ENCODE results near the gene ACTL8.

Gene ACTL8

DNA sequence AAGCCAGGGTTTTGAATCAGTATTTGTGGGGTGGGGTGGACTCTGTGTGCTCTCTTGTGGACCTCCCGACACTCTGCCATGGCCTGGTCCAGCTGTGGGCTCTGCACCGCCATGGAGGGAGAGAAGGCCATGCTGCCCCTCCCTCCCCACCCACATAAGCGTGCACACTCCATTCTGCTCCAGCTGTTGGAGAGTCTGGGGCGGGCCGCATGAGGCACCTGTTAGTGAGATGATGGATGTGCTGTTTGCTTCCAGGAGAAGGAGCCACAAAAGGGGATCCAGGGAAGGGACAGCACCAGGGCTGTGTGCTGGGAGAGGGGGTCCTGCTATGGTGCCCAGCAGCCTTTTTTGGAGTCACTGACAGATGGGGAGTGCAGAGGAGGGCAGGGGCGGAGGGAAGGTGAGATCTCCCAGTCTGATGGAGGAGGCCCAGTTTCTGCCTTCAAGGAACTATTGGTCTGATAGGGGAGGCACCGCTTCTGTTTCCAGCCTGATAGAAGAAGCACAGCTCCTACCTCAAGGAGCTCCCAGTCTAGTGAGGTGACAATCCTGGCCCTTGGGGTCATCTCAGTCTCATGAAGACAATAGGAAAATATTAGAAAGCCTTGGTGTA, 101.5 kb downstream of the ACTL8 start:
- Mint-ChIP-seq H3K27me3 (peaks cover 7 to 12% of the 10 kb centered on the region in 2 donors), H3K4me3 (no peak overlapping the region), H3K9me3 (peaks cover 0 to 2% of the 10 kb centered on the region in 2 donors), H3K36me3 (ENCODE audit: insufficient read depth) (no peaks in the 10 kb centered on the region), H3K4me1 (ENCODE audit: low read depth in 2 of 2) (no peaks in the 10 kb centered on the region), H3K27ac (no peak overlapping the region)
- ATAC-seq (replicated peaks) (no peak), DNase-seq (no peak)

DNA sequence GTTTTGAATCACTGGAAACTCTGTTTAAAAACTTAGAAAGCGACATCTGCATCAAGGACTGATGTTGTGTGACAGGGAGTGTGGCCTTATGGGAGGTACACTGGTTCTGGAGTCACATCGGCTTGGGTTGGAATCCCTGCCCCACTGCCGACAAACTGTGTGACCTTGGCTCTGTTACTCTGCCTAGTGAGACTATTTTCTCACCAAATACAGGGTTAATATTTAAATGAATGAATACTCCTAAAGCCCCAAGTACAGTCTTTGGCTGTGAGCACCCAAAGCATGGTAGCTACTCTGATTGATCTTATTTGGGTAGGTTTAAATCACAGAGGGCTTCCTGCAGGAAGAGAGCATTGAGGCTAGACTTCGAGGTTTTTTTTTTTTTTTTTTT, 102.0 kb downstream of the ACTL8 start:
- H3K4me3 Mint-ChIP-seq, result no peak overlapping the region
- H3K36me3 Mint-ChIP-seq (ENCODE audit: insufficient read depth), result no peaks in the 10 kb centered on the region
- no peak for DNase-seq
- H3K27ac Mint-ChIP-seq, result no peak overlapping the region
- peaks cover 7 to 12% of the 10 kb centered on the region in 2 donors for H3K27me3 Mint-ChIP-seq
- no peaks in the 10 kb centered on the region for H3K4me1 Mint-ChIP-seq (ENCODE audit: low read depth in 2 of 2)
- ATAC-seq (replicated peaks), result no peak
- H3K9me3 Mint-ChIP-seq, result peaks cover 0 to 2% of the 10 kb centered on the region in 2 donors

- DNase-seq (no peak), ATAC-seq (replicated peaks) (no peak)
- Mint-ChIP-seq H3K4me3 (no peak overlapping the region), H3K9me3 (peaks cover 0 to 2% of the 10 kb centered on the region in 2 donors), H3K4me1 (ENCODE audit: low read depth in 2 of 2) (no peaks in the 10 kb centered on the region), H3K27me3 (peaks cover 7 to 12% of the 10 kb centered on the region in 2 donors), H3K27ac (no peak overlapping the region), H3K36me3 (ENCODE audit: insufficient read depth) (no peaks in the 10 kb centered on the region)
Observed at GRCh38 chr1:17857996-17858395, 102.9 kb downstream of the ACTL8 start.

DNA sequence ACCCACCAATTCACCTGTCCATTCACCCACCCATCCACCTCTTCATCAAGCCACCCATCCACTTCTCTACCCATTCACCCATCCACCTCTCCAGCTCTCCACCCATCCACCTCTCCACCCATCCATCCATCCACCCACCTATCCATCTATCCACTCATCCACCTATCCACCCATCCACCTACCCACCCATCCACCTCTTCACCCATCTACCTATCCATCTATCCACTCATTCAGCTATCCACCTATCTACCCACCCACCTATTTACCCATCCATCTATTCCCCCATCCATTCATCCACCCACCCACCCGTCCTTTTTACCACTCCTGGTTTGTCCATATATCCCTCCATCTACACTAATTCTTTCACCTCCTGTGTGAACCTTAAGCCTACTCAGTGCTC, 105.7 kb downstream of the ACTL8 start:
- H3K4me1 Mint-ChIP-seq (ENCODE audit: low read depth in 2 of 2), result no peaks in the 10 kb centered on the region
- peaks cover 7 to 13% of the 10 kb centered on the region in 2 donors for H3K27me3 Mint-ChIP-seq
- DNase-seq, result no peak
- H3K9me3 Mint-ChIP-seq, result peaks cover 0 to 2% of the 10 kb centered on the region in 2 donors
- H3K4me3 Mint-ChIP-seq, result no peak overlapping the region
- no peak for ATAC-seq (replicated peaks)
- no peak overlapping the region for H3K27ac Mint-ChIP-seq
- H3K36me3 Mint-ChIP-seq (ENCODE audit: insufficient read depth), result no peaks in the 10 kb centered on the region

DNA sequence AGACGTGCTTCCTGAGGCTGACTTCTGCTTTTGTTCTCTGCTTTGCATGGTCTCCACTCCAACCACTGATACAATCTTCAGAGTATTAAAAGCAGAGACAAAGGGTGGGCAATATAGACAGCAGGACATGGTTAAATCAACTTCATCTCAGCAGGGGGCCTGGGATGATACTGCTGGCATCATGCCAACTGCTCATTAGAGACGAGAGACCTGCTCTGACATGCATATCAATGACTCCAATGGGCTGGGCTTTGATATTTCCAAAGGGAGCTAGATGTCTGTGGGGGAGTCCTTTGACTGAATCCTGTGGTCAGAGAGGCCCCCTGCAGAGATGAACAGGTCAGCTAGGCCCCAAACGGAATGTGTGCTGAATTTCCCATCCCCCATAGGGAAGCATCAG, 106.6 kb downstream of the ACTL8 start:
- no peak for DNase-seq
- Mint-ChIP-seq H3K4me1 (ENCODE audit: low read depth in 2 of 2) (no peaks in the 10 kb centered on the region), H3K36me3 (ENCODE audit: insufficient read depth) (no peaks in the 10 kb centered on the region), H3K4me3 (no peak overlapping the region), H3K27me3 (peaks cover 7 to 21% of the 10 kb centered on the region in 2 donors), H3K9me3 (peaks cover 0 to 2% of the 10 kb centered on the region in 2 donors), H3K27ac (no peak overlapping the region)
- no peak for ATAC-seq (replicated peaks)

GRCh38 chr1:17862121-17862520, 107.0 kb downstream of the ACTL8 start:
- H3K27me3 Mint-ChIP-seq, result peaks cover 7 to 26% of the 10 kb centered on the region in 2 donors
- no peaks in the 10 kb centered on the region for H3K36me3 Mint-ChIP-seq (ENCODE audit: insufficient read depth)
- peaks cover 0 to 2% of the 10 kb centered on the region in 2 donors for H3K9me3 Mint-ChIP-seq
- ATAC-seq (replicated peaks) (no peak), DNase-seq (no peak)
- no peaks in the 10 kb centered on the region for H3K4me1 Mint-ChIP-seq (ENCODE audit: low read depth in 2 of 2)
- H3K27ac Mint-ChIP-seq, result no peak overlapping the region
- no peak overlapping the region for H3K4me3 Mint-ChIP-seq

- Mint-ChIP-seq H3K27me3 (peaks cover 4 to 19% of the 10 kb centered on the region in 2 donors), H3K9me3 (no peaks in the 10 kb centered on the region), H3K4me3 (no peak overlapping the region), H3K4me1 (ENCODE audit: low read depth in 2 of 2) (no peaks in the 10 kb centered on the region), H3K36me3 (ENCODE audit: insufficient read depth) (no peaks in the 10 kb centered on the region), H3K27ac (no peak overlapping the region)
- no peak for ATAC-seq (replicated peaks)
- DNase-seq, result no peak
Observed at GRCh38 chr1:17865912-17866739, 111.0 kb downstream of the ACTL8 start.

DNA sequence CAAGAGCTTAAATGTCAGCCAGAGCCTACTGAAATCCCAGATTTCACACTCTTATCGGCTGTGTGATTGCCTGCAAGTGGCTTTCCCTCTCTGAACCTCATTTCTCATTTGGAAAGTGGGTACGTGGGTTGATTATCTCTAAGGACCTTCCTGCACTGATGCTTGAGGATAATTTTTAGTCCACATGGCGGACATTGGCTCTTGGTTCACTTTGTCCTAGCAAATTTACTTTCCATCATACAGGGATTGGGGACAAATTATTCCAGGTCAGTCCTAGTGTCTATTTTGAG, 111.6 kb downstream of the ACTL8 start:
- H3K27ac Mint-ChIP-seq, result no peak overlapping the region
- H3K4me1 Mint-ChIP-seq (ENCODE audit: low read depth in 2 of 2), result no peaks in the 10 kb centered on the region
- peaks cover 4 to 19% of the 10 kb centered on the region in 2 donors for H3K27me3 Mint-ChIP-seq
- DNase-seq, result no peak
- ATAC-seq (replicated peaks), result no peak
- no peaks in the 10 kb centered on the region for H3K36me3 Mint-ChIP-seq (ENCODE audit: insufficient read depth)
- H3K9me3 Mint-ChIP-seq, result no peaks in the 10 kb centered on the region
- no peak overlapping the region for H3K4me3 Mint-ChIP-seq

DNA sequence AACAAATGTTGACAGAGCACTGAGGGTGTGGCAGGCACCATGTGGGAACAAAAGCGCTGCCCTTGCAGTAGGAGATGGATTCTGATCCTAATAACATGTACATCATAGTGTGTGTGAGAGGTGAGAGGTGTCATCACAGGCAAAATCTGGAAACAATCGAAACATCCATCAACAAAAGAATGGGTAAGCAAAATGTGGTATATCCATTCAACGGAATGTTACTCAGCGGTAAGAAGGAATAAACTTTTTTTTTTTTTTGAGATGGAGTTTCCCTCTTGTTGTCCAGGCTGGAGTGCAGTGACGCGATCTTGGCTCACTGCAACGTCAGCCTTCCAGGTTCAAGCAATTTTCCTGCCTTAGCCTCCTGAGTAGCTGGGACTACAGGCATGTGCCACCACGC, 112.3 kb downstream of the ACTL8 start:
- DNase-seq (no peak), ATAC-seq (replicated peaks) (no peak)
- Mint-ChIP-seq H3K4me3 (no peak overlapping the region), H3K27ac (no peak overlapping the region), H3K9me3 (no peaks in the 10 kb centered on the region), H3K27me3 (peaks cover 4 to 19% of the 10 kb centered on the region in 2 donors), H3K4me1 (ENCODE audit: low read depth in 2 of 2) (no peaks in the 10 kb centered on the region), H3K36me3 (ENCODE audit: insufficient read depth) (no peaks in the 10 kb centered on the region)

DNA sequence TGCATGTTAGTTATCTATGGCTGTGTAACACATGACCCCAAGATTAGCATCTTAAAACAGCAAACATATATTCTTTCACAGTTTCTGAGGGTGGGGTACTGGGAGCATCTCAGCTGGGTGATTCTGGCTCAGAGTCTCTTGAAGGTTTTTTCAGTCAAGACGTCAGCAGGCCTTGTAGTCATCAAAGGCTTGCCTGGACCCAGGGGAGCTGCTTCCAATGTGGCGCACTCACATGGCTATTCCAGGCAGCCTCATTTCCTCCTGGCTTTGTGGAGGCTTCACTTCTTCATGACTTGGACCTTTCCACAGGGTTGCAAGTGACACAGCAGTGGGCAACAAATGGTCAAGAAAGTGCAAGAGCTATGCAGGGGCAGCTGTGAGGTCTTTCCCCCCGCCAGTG, 114.7 kb downstream of the ACTL8 start:
- ATAC-seq (replicated peaks) (no peak), DNase-seq (no peak)
- Mint-ChIP-seq H3K27ac (no peak overlapping the region), H3K36me3 (ENCODE audit: insufficient read depth) (no peaks in the 10 kb centered on the region), H3K4me1 (ENCODE audit: low read depth in 2 of 2) (no peaks in the 10 kb centered on the region), H3K4me3 (no peak overlapping the region), H3K27me3 (peaks cover 5 to 28% of the 10 kb centered on the region in 2 donors), H3K9me3 (no peaks in the 10 kb centered on the region)

DNA sequence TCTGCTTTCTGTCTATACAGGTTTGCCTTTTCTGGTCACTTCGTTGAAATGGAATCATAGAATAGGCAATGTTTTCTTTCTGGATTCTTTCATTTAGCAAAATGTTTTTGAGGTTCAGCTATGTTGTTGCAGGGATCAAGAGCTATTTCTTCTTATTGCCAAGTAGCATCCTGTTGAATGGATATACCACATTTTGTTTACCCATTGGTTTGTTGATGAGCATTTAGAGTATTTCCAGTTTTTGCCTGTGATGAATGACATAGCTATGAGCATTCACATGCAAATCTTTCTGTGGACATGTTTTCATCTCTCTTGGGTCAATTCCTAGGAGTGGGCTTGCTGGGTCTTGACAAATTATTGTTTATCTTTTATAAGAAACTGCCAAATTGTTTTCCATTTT, 115.5 kb downstream of the ACTL8 start:
- Mint-ChIP-seq H3K27me3 (peaks cover 13 to 34% of the 10 kb centered on the region in 2 donors), H3K36me3 (ENCODE audit: insufficient read depth) (no peaks in the 10 kb centered on the region), H3K9me3 (no peaks in the 10 kb centered on the region), H3K27ac (no peak overlapping the region), H3K4me1 (ENCODE audit: low read depth in 2 of 2) (no peaks in the 10 kb centered on the region), H3K4me3 (no peak overlapping the region)
- ATAC-seq (replicated peaks) (no peak), DNase-seq (no peak)

DNA sequence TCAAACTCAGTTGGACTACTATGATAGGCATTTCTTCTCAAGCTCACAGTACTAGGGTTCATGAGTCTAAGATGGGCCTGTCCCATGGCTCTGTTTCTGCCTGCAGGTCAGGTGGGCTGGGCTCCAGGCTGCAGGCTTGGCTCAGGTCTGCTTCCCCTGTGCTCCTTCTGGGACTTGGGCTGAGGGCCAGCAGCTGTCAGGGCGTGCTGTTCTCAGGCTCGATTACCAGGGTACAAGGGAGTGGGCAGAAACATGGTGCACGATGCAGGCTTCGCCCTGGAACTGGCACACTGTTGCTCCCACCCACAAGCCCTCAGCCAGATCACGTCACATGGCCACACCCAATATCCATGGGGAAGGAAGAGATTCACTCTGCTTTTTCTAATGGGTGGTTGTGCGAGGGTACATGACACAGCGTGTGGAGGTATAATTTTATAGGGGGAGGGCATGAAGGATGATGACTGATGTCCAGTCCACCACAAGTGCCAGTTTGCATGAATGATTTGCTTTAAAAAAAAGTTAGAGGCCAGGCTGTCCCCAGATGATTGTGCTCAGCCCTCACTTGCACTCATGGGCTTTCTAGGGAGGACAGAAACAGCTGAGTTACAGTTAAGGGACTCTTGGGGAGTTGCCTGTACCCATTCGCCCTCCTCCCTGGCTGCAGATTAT, 118.0 kb downstream of the ACTL8 start:
- peaks cover 11 to 31% of the 10 kb centered on the region in 2 donors for H3K27me3 Mint-ChIP-seq
- ATAC-seq (replicated peaks) (no peak), DNase-seq (no peak)
- H3K36me3 Mint-ChIP-seq (ENCODE audit: insufficient read depth), result no peaks in the 10 kb centered on the region
- no peak overlapping the region for H3K27ac Mint-ChIP-seq
- peaks cover 0 to 2% of the 10 kb centered on the region in 2 donors for H3K9me3 Mint-ChIP-seq
- H3K4me1 Mint-ChIP-seq (ENCODE audit: low read depth in 2 of 2), result no peaks in the 10 kb centered on the region
- no peak overlapping the region for H3K4me3 Mint-ChIP-seq

DNA sequence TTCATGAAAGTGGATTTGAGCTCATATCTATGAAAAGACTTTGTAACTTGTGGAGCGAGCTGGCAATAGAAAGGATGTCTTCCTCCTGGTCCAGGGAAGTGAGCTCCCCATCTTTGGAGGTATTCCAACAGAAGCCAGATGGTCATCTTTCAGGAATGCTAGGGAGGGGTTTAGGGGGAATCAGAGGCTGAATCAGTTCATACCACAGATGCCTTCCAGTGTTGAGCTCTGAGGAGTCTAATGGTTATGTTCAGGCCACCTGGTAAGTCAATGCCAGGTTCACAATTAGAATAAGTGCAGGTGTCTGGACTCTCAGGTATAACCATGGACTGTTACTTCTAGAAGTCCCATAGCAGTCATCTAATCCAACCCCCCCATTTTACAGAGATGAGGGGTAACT, 119.1 kb downstream of the ACTL8 start:
- DNase-seq, result no peak
- Mint-ChIP-seq H3K36me3 (ENCODE audit: insufficient read depth) (no peaks in the 10 kb centered on the region), H3K27ac (no peak overlapping the region), H3K4me3 (no peak overlapping the region), H3K27me3 (peaks cover 11 to 36% of the 10 kb centered on the region in 2 donors), H3K9me3 (peaks cover 0 to 2% of the 10 kb centered on the region in 2 donors), H3K4me1 (ENCODE audit: low read depth in 2 of 2) (no peaks in the 10 kb centered on the region)
- no peak for ATAC-seq (replicated peaks)

DNA sequence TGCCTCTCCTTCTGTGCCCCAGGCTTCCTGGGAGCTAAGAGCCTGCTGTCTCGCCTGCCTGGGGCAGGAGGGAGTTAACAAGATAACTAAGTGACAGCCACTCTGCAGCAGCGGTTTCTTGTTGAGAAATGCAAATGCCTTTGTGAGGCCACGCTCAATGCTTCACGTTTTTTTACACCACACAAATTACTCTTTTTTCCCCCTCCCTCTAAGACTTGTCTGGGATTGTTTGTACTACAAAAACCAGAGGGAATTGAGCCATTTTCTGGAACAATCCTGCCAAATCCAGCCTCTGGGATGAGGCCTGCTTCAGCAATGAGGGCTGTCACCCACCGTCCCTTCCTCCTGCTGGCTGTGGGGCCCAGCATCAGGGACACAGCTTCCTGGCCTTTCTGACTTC, 119.6 kb downstream of the ACTL8 start:
- no peaks in the 10 kb centered on the region for H3K36me3 Mint-ChIP-seq (ENCODE audit: insufficient read depth)
- peaks cover 0 to 2% of the 10 kb centered on the region in 2 donors for H3K9me3 Mint-ChIP-seq
- ATAC-seq (replicated peaks) (no peak), DNase-seq (no peak)
- no peak overlapping the region for H3K27ac Mint-ChIP-seq
- no peaks in the 10 kb centered on the region for H3K4me1 Mint-ChIP-seq (ENCODE audit: low read depth in 2 of 2)
- H3K4me3 Mint-ChIP-seq, result no peak overlapping the region
- peaks cover 14 to 40% of the 10 kb centered on the region in 2 donors for H3K27me3 Mint-ChIP-seq
